Neural progenitor cell (in vitro differentiated cells): ENCODE measurements around the gene WWOX.

ENCODE experiments used
- CTCF ChIP-seq: fragments of 200-600 bp; sonication (generic); IDR thresholded peaks from 2 replicates; pipeline ENCODE4 v1.5.1; 2017; ENCODE audit warnings: antibody characterized with exemption, mild to moderate bottlenecking
- EZH2 ChIP-seq: fragments of 200-600 bp; sonication (generic); IDR thresholded peaks from 2 replicates; pipeline ENCODE4 v1.6.1; 2017; ENCODE audit warnings: antibody characterized with exemption, mild to moderate bottlenecking, moderate library complexity

GRCh38 chr16:78987666-78988065 is 888.2 kb downstream of the WWOX start:
- TF ChIP-seq EZH2: no peak
- no peak for TF ChIP-seq CTCF
